Measurements from ENCODE around the gene PMEL.

GRCh38 chr12:56013482-56013881 lies 47.6 kb upstream of the PMEL start:
- no peak for TF ChIP-seq CTCF (conservative IDR thresholded peaks at IDR 0.05 in 1 of 2, IDR thresholded peaks at IDR 0.05 in 1 of 2; ENCODE audit: low read depth in 1 of 2, low read length in 2 of 2)
- TF ChIP-seq EZH2 (IDR thresholded peaks at IDR 0.05; ENCODE audit: low read length, missing control alignments) = no peak
